Measurements from ENCODE around the gene TOP1. TPM values are rescaled to one million over a fixed set of nuclear protein-coding genes. Genes with fewer than 3 reads are reported as not detected.

Gene TOP1
- polyA plus RNA-seq, 2 of the 4 experiments (the other 2 are of a cell fraction) = 20.8 to 70.6 TPM

DNA sequence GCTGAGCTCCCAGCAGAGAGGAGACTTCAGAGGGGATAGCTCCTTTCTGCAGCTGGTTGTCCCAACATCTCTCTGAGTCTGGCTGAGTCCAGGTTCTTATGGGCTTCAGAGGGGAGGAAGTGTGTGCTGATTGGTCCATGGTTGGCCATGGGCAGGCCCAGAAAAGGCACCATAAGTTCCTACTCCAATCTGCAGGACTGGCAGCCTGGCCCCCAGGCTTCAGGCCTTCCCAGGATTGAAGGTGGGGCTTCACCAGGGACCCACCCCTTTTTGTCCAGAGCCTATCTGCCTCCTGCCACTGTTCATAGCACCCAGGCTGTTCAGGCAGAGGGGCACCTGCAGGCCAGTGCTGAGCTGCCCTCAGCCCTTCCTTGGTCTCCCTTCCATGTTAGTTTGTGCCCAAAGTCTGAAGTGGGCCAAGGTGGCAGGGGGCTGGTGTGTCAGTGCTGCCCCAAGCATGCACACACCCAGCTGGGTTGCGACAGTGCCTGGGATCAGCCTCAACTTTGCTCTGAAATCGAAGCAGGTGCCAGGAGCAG, 21.6 kb upstream of the TOP1 start:
- peaks cover 10% of the 10 kb centered on the region for H3K9me3 ChIP-seq
- H3K4me2 ChIP-seq = peak overlapping the region; percentile 48; the same call in 1 of the 3 replicates
- peaks cover 56% of the 10 kb centered on the region for H3K4me1 ChIP-seq
- ATAC-seq (no peak), FAIRE-seq (no peak), DNase-seq (ENCODE audit: low read depth in 1 of 2, low spot score in 1 of 2) (no peak)
- ChIA-PET CTCF (interaction anchor here (1.9 to 2.0 kb wide), 2 partner anchors 10 to 14 kb away, joined by 4 to 6 read pairs; no protein-coding TSS in a partner anchor), POLR2A (interaction anchor here (1.4 to 1.7 kb wide), 2 partner anchors 16 to 21 kb away, joined by 4 to 5 read pairs; partner anchors contain the start of gene TOP1)
- H3K27ac ChIP-seq = peak overlapping the region; percentile 84 to 89; a peak in 5 of 6 replicates
- no peak for TF ChIP-seq RFX5 (IDR thresholded peaks at IDR 0.05)
- no peak for TF ChIP-seq CBX2 (IDR thresholded peaks at IDR 0.05; ENCODE audit: borderline replicate concordance, low read depth)
- no peak for TF ChIP-seq REST (IDR thresholded peaks at IDR 0.05)
- no peak for TF ChIP-seq GATA3 (IDR thresholded peaks at IDR 0.05; ENCODE audit: borderline replicate concordance)
- TF ChIP-seq, protein P1, sequence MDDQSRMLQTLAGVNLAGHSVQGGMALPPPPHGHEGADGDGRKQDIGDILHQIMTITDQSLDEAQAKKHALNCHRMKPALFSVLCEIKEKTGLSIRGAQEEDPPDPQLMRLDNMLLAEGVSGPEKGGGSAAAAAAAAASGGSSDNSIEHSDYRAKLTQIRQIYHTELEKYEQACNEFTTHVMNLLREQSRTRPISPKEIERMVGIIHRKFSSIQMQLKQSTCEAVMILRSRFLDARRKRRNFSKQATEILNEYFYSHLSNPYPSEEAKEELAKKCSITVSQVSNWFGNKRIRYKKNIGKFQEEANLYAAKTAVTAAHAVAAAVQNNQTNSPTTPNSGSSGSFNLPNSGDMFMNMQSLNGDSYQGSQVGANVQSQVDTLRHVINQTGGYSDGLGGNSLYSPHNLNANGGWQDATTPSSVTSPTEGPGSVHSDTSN (IDR thresholded peaks at IDR 0.05) = no peak
- no peak for TF ChIP-seq POLR2A (IDR thresholded peaks at IDR 0.05; ENCODE audit: low read length)
- TF ChIP-seq RAD21 (conservative IDR thresholded peaks at IDR 0.05 in 1 of 2, IDR thresholded peaks at IDR 0.05 in 1 of 2) = no peak
- TF ChIP-seq NR3C1 (IDR thresholded peaks at IDR 0.05) = no peak
- no peak for TF ChIP-seq FOSL2 (IDR thresholded peaks at IDR 0.05)
- no peak for TF ChIP-seq FOSL2 (CRISPR knock-in tag; IDR thresholded peaks at IDR 0.05)
- TF ChIP-seq KDM1A (IDR thresholded peaks at IDR 0.05; ENCODE audit: low read depth) = no peak
- TF ChIP-seq ELK1 (IDR thresholded peaks at IDR 0.05; ENCODE audit: low read depth, low read length) = no peak
- no peak for TF ChIP-seq HOXB5 (CRISPR knock-in tag; IDR thresholded peaks at IDR 0.05)
- no peak for TF ChIP-seq EHF (CRISPR knock-in tag; IDR thresholded peaks at IDR 0.05)
- TF ChIP-seq RCOR1 (IDR thresholded peaks at IDR 0.05; ENCODE audit: low read depth, low read length) = no peak
- no peak for TF ChIP-seq CHD4 (IDR thresholded peaks at IDR 0.05; ENCODE audit: borderline replicate concordance)
- no peak for TF ChIP-seq RNF2 (IDR thresholded peaks at IDR 0.05; ENCODE audit: borderline replicate concordance, low read depth)
- TF ChIP-seq PHF8 (IDR thresholded peaks at IDR 0.05; ENCODE audit: borderline replicate concordance, low read depth) = no peak
- TF ChIP-seq, protein P2, sequence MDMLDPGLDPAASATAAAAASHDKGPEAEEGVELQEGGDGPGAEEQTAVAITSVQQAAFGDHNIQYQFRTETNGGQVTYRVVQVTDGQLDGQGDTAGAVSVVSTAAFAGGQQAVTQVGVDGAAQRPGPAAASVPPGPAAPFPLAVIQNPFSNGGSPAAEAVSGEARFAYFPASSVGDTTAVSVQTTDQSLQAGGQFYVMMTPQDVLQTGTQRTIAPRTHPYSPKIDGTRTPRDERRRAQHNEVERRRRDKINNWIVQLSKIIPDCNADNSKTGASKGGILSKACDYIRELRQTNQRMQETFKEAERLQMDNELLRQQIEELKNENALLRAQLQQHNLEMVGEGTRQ (IDR thresholded peaks at IDR 0.05) = no peak
- no peak overlapping the region for H3K4me3 ChIP-seq
- 92% methylated on average over 2 of the region's 2 CpGs for WGBS (ENCODE audit: missing lambda C conversion rate)

- H3K4me2 ChIP-seq = peak overlapping the region; percentile 48; the same call in 1 of the 3 replicates
- DNase-seq (ENCODE audit: low read depth in 1 of 2, low spot score in 1 of 2) = no peak
- ChIA-PET POLR2A (interaction anchor here (1.4 to 1.7 kb wide), 2 partner anchors 15 to 21 kb away, joined by 4 to 5 read pairs; partner anchors contain the start of gene TOP1), CTCF (interaction anchor here (2.0 to 5.0 kb wide), 2 partner anchors 10 to 16 kb away, joined by 4 to 27 read pairs; no protein-coding TSS in a partner anchor)
- WGBS (ENCODE audit: missing lambda C conversion rate) = 100% methylated on average over 3 of the region's 3 CpGs
- peak overlapping the region; percentile 84 to 89; a peak in 5 of 6 replicates for H3K27ac ChIP-seq
- no peak for FAIRE-seq
- H3K9me3 ChIP-seq = peaks cover 10% of the 10 kb centered on the region
- H3K4me3 ChIP-seq = no peak overlapping the region
- peaks cover 52% of the 10 kb centered on the region for H3K4me1 ChIP-seq
- no peak for ATAC-seq
- no peak for TF ChIP-seq ZNF302 (CRISPR knock-in tag; IDR thresholded peaks at IDR 0.05)
- TF ChIP-seq POLR2AphosphoS2 (conservative IDR thresholded peaks at IDR 0.05; ENCODE audit: low read length) = no peak
- TF ChIP-seq EHMT2 (IDR thresholded peaks at IDR 0.05; ENCODE audit: low read depth) = no peak
- TF ChIP-seq MAZ (IDR thresholded peaks at IDR 0.05; ENCODE audit: borderline replicate concordance, low read depth, low read length) = no peak
- TF ChIP-seq FOSB (CRISPR knock-in tag; IDR thresholded peaks at IDR 0.05) = no peak
- no peak for TF ChIP-seq ELK1 (IDR thresholded peaks at IDR 0.05; ENCODE audit: low read depth, low read length)
- no peak for TF ChIP-seq FOXS1 (CRISPR knock-in tag; IDR thresholded peaks at IDR 0.05)
- TF ChIP-seq CHD4 (IDR thresholded peaks at IDR 0.05; ENCODE audit: borderline replicate concordance) = no peak
- TF ChIP-seq, protein P3, sequence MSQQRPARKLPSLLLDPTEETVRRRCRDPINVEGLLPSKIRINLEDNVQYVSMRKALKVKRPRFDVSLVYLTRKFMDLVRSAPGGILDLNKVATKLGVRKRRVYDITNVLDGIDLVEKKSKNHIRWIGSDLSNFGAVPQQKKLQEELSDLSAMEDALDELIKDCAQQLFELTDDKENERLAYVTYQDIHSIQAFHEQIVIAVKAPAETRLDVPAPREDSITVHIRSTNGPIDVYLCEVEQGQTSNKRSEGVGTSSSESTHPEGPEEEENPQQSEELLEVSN (IDR thresholded peaks at IDR 0.05; ENCODE audit: borderline replicate concordance, low read depth) = no peak
- TF ChIP-seq FOSL2 (IDR thresholded peaks at IDR 0.05) = no peak
- TF ChIP-seq FOSL2 (CRISPR knock-in tag; IDR thresholded peaks at IDR 0.05) = no peak
- TF ChIP-seq, protein P2 (IDR thresholded peaks at IDR 0.05) = no peak
- TF ChIP-seq GATA3 (IDR thresholded peaks at IDR 0.05; ENCODE audit: borderline replicate concordance) = no peak
Observed at GRCh38 chr20:41007481-41007880, 21.1 kb upstream of the TOP1 start.

All from A549 (cell line).